HG03571 (cell line): ENCODE results near the gene PYGM.

Source experiments
- ATAC-seq: cut with Tn5 transposase; IDR thresholded peaks from one replicate; pipeline ENCODE4 v1.9.1; 2021; ENCODE audit not compliant: unreplicated experiment

PYGM gene

GRCh38 chr11:64759722-64760719 lies at the start of gene PYGM:
Gene PYGM (minus strand): TSS chr11:64759974. CDS start chr11:64759898, 76 bp downstream.
- ATAC-seq: no peak

DNA sequence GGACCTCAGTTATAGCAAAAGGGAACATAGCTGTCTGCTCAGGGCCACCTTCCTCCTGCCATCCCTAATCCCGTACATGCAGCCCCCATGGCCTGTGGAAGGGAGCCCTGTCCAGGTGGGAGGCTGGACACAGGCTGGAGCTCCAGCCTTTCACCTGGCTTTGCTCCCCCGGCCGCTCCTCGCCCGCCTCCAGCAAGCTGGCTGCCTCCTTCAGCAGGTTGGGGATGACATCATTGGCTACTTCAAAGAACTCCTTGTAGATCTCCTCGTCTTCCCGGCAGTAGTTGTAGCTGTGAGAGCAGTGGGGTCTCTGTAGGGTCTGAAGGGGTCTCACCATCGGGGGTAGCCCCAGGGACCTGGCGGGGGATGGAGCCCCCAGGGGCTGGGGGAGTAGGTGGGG lies 45.7 kb upstream of the PYGM start:
- no peak for ATAC-seq

DNA sequence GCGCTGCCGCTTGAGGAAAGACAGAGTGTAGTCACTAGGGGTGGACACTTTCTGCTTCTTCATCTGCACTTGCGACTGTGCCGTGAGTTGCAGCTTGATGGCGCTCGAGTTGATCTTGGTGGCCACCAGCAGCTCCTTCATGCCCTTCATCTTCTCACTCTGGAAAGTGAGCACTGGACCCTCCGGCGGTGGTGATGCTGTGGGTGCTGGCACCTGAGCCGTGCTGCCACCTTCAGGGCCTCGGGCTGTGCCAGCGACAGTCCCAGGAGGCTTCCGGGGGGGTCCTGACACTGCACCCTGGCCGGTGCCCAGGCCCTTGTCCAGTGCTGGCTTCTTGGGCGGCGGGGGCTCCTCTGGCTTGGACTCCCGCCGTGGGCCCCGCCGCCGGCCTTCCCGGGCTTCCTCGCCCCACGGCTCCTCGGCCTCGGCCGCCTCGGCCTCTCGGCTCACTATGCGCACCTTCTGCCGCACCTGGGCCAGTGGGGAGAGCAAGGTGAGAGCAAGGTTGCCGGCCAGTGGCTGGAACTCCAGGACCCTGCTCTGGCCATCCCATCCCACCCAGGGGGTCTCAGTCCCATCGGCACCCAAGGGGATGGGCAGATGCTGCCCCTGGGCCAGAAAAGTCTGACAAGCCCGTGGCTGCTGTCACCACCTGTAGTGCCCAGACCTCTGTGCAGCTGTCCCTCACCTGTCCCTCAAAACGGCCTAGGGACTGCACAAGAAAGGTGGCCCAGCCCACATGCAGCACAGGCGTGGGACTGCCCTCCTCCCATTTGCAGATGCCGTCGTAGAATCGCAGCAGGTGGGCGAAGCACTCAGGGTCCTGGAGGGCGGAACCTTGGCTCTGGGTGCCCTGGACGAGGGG lies 44.8 kb upstream of the PYGM start:
- ATAC-seq: no peak

GRCh38 chr11:64803846-64804345 lies 44.1 kb upstream of the PYGM start:
- ATAC-seq: no peak

- ATAC-seq: no peak
Observed at GRCh38 chr11:64803158-64803845, 43.5 kb upstream of the PYGM start, which contains the start of gene MAP4K2. Gene MAP4K2 (minus strand): TSS chr11:64803214. CDS start chr11:64803149, 65 bp downstream.

GRCh38 chr11:64802370-64803157 lies 42.8 kb upstream of the PYGM start:
- ATAC-seq: no peak

DNA sequence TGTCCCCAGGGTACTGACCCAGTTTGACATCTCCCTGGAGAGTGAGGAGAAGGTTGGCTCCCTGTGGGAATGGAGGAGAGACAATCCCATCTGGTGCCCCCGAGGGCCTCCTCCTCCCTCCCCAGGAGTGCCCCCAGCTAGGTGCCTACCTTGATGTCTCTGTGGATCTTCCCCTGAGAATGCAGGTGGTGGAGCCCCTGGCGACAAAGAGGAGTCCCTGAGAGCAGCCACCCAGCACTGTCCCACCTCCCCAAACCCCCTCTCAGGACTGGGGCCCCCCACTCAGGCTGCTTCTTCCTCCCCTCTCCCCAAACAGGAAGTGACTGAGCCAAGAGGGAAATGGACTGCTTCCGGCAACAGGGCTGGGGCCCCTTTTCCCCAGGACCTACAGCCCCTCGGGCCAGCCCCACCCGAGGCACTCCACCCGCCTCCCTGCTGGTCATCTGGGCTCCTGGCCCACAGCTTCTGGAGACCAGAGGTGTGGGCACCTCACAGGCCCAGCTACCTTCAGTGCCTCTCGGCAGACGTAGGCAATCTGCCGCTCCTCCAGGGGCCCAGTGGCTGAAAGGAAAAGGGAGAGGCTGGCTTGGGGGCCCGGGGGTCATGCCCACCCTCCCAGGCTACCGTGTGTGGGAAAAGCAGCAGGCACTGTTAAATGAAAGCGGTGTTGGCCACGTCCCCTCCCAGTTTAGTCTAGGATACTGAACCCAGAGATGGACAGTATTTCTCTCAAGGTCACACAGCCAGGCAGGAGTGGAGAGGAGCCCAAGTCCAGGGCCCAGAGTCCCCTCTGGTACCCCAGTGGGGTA lies 42.0 kb upstream of the PYGM start:
- no peak for ATAC-seq

DNA sequence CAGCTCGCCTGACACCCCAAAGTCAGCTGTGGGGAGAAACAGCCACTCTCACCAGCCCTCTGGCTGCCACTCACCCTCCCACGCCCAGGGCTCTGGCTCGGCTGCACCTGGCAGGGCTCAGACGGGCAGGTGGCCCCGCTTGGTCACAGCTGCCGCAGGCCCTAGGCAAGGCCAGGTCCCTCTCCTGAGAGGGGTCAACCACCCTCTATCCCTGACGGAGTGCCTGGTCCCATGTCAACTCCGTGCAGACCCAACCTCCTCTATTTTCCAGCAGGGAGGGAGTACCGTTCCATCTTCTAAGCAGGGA lies 41.3 kb upstream of the PYGM start:
- no peak for ATAC-seq

- ATAC-seq: no peak
Observed at GRCh38 chr11:64800303-64801157, 40.8 kb upstream of the PYGM start.

DNA sequence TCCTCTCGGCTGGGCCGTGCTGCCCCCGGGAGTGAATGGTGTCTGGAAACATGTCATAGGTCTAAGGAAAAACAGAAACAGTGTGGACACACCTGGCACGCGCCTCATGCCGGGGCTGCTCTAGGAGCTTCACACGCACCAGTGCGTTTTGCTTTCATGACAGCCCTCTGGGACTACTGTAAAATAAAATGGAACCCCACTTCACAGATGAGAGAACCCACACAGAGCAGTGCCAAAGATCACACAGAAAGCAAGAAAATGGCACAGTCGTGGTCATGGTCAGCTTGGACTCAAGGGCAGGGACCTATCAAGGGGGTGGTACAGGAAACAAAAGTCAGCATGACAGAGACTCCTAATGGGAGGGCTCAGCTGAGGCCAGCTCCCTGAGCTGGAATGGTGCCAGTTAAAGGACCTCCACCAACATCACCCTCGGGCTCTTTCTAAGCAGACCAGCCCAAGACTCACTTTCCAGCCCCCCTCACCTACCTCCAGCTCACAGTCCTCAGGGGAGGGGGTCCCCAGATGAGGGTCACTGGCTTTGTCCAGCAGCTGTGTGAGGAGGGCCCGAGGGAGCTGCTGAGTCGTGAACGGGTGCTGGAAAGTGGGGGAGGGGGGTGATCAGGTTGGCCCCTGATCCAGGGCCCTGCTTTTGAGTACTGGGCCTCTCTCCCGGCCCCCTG lies 40.0 kb upstream of the PYGM start:
- ATAC-seq: no peak

GRCh38 chr11:64799256-64799622 lies 39.5 kb upstream of the PYGM start:
- ATAC-seq: no peak

- ATAC-seq: no peak
Observed at GRCh38 chr11:64796757-64797541, 37.2 kb upstream of the PYGM start.

DNA sequence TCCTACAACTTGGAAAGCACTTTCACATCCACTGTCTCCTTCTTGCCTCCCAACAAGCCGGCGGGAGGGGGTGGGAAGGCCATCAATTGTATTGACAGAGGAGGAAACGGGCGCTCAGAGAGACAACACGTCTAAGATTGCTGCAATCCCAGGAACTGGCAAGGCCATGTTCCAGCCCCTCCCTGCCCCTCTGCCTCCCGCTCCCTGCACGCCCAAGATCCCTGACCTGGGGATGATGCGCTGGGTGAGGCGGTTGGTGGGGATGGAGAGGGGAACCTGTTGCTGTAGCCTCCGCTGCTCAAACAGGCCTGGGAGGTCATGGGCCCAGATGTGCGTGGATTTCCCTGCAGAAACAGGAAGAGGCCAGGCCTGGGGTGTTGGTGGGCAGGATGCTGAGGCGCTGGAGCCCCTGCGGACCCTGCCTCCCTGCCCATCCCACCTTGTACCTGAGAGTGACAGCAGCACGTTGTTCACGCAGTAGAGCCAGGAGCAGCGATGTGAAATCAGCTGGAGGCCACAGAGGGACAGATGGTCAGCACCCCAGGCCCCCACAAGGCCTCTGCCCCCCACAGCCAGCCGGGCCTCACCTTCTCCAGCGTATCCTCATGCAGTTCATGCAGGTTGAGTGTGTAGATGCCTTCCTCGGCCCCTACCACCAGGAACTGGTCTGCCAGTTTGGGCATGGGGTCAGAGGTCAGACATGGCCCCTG lies 36.4 kb upstream of the PYGM start:
- ATAC-seq: no peak

GRCh38 chr11:64794526-64794925 lies 34.8 kb upstream of the PYGM start:
- ATAC-seq: no peak

DNA sequence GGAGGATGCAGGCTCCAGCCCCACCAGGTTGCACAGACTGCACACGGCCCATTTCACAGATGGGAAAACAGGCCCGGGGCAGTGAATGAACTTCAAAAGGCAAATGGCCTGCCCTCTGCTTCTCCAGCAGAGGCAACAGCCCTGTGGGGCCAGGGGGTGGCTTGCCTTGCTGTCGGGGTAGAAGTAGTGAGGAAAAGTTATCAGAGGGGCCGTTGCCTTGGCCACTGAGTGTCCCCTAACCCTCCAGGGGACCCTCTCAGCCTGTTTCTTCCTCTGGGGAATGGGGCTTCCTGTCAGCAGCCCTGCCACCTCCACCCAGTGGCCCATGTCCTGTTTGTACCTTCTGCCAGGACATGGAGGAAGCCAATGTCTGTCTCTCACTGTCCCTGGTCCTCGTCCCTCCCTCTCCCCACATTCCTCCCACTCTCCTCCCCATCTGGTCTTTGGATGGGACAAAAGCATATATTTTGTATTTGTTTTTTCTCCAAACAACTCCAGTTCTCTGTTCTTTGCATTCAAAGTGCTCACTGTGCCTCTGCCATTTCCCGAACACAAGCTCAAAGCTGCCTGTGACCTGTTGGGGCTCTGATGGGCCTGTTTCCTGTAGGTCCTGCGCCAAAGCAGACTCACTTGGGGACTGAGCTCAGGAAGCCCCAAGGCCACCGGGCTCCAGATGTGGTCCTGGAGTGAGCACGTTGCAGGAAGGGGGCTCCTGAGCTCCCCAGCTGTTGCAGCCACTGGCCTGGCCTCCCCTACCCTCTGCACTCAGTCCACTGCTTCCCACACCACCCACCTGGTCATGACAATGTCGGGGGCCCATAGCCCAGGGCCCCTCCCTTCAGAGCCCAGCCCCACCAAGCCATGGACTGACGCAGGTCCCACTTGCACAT lies 33.7 kb upstream of the PYGM start:
- no peak for ATAC-seq

GRCh38 chr11:64792482-64792881 lies 32.7 kb upstream of the PYGM start:
- no peak for ATAC-seq
